Measurements from ENCODE around the gene C1orf174. TPM values are rescaled to one million over a fixed set of nuclear protein-coding genes. Genes with fewer than 3 reads are reported as not detected.

C1orf174 gene
- total RNA-seq, 1 donor = 35.3 TPM

DNA sequence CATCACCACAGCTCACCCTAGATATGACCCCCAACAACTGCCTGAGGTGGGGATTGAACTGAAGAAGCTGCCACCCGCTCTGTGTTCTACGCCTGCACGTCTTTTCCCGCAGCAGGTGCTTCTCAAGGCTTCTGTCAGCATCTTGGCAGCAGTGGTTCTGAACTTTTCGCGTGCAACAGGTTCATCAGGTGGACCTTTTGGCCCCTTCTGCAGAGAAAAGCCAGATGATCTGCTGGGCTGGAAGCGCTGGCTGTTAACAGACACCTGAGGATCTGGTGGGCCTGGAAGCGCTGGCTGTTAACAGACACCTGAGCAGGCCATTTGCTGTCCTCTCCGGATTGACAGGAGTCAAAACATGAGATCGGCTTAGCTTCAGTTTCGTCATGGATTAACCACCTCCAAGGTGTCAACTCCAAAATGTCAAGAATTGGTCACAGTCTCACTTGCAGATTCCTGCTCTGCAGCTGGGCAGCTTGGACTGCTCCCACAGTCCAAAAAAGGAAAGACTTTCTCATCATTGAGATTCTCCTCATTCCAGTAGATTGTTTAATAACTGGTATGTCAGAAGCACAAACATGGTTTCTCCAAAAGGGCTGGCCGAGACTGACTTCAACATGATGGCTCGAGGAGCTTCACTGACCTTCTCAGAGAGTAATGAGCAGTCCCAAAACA is 4.7 kb downstream of the C1orf174 start:
- TF ChIP-seq, protein P1, sequence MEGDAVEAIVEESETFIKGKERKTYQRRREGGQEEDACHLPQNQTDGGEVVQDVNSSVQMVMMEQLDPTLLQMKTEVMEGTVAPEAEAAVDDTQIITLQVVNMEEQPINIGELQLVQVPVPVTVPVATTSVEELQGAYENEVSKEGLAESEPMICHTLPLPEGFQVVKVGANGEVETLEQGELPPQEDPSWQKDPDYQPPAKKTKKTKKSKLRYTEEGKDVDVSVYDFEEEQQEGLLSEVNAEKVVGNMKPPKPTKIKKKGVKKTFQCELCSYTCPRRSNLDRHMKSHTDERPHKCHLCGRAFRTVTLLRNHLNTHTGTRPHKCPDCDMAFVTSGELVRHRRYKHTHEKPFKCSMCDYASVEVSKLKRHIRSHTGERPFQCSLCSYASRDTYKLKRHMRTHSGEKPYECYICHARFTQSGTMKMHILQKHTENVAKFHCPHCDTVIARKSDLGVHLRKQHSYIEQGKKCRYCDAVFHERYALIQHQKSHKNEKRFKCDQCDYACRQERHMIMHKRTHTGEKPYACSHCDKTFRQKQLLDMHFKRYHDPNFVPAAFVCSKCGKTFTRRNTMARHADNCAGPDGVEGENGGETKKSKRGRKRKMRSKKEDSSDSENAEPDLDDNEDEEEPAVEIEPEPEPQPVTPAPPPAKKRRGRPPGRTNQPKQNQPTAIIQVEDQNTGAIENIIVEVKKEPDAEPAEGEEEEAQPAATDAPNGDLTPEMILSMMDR (IDR thresholded peaks at IDR 0.05; ENCODE audit: insufficient read depth, low read length) = no peak
- H3K4me3 ChIP-seq (ENCODE audit: low read depth, low read length) = no peak overlapping the region
- no peak for DNase-seq (ENCODE audit: low read depth)

DNA sequence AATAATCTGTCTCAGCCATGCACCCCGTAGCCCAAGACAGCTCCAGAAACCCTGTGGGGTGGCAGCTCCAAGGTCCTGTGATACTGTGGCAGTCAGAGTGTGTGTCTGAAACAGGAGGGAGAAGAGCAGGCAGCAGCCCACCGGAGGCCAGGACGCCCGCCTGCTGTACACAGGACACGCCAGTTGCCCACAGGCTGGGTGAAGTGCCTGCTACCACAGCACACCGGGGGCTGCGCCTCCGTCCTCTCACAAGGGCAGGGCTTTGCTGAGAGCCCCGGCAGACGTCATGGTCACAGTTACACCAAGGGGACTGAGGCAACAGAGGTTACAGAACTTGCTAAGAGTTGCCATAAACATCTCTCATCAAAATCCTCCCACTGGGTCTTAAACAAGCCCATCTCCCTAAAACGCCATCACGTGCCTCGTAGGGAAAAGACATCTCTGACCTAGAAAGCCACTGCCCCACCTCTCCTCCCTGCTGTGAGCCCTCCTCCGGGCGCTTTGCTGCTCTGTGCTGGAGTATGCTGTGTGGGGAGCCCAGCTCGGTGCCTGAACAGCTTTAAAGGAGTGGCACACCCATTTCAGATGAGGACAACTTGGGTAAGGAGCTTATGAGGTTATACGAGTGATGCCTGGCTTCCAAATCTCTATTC is 5.3 kb downstream of the C1orf174 start:
- TF ChIP-seq, protein P1 (IDR thresholded peaks at IDR 0.05; ENCODE audit: insufficient read depth, low read length) = no peak
- no peak for DNase-seq (ENCODE audit: low read depth)
- no peak overlapping the region for H3K4me3 ChIP-seq (ENCODE audit: low read depth, low read length)

DNA sequence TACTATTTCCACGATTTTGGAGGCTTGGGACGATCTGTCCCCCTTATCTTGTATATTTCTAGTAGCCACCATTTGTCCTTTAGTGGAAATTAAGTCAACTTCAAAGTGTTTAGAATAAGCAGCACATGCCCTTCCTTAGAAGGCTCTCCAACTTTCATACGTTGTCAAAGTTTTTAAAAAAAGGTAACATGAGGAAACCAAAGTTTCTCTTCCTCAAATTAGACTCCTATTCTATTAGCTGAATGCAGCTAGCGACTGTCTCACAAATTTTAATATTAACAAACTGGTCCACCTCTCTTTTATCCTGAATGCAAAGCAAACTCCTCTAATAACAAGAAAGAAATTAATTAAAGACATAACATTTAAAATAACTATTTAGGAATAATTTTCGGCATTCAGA is 6.9 kb downstream of the C1orf174 start:
- no peak overlapping the region for H3K4me3 ChIP-seq (ENCODE audit: low read depth, low read length)
- no peak for DNase-seq (ENCODE audit: low read depth)
- TF ChIP-seq, protein P1 (IDR thresholded peaks at IDR 0.05; ENCODE audit: insufficient read depth, low read length) = no peak

DNA sequence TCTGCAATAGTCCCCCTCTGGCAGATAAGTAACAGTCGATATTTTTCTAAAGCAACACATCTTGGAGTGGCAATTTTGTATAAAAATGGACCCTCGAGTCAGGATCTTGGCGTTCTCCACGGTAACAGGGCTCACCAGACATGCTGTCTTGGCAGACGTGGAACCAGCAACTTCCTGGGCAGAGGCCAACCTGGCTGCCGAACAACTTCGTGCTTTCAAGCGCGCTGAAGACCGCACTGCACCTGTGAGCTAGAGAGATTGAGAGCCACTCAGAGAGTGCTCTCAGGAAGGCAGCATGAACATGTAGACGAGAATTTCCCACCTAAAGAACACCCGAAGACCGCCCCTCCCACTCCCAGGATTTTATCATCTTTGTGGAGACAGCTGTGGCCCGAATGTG is 7.3 kb downstream of the C1orf174 start:
- no peak for DNase-seq (ENCODE audit: low read depth)
- TF ChIP-seq, protein P1 (IDR thresholded peaks at IDR 0.05; ENCODE audit: insufficient read depth, low read length) = no peak

DNA sequence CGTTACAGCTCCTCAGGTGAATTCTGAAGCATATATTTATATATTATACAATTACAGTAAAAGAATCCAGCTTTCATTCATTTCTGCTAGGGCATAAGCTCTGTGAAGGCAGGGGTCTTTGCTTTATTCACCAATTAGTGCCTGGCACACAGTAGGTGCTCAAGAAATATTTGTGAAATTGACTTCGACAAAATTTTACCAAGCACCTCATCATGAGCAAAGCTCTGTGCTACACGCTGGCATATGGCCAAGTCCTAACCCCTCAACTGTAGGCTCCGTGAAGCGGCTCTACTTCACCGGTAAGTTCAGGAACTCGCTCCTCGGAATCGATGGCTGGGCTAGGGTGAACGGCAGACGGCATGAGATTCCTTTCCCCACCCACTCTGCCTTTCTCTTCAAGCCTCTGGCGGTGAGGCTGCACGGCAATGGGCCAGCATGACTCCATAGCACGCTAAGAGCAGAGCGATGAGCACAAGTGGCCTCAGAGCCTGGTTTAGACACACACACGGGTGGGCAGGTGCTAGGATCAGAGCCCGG is 8.7 kb downstream of the C1orf174 start:
- H3K4me3 ChIP-seq (ENCODE audit: low read depth, low read length) = no peak overlapping the region
- TF ChIP-seq, protein P1 (IDR thresholded peaks at IDR 0.05; ENCODE audit: insufficient read depth, low read length) = no peak
- DNase-seq (ENCODE audit: low read depth) = no peak

More for the DNA sequence above, 7.3 kb downstream of the C1orf174 start:
- no peak overlapping the region for H3K4me3 ChIP-seq (ENCODE audit: low read depth, low read length)

DNA sequence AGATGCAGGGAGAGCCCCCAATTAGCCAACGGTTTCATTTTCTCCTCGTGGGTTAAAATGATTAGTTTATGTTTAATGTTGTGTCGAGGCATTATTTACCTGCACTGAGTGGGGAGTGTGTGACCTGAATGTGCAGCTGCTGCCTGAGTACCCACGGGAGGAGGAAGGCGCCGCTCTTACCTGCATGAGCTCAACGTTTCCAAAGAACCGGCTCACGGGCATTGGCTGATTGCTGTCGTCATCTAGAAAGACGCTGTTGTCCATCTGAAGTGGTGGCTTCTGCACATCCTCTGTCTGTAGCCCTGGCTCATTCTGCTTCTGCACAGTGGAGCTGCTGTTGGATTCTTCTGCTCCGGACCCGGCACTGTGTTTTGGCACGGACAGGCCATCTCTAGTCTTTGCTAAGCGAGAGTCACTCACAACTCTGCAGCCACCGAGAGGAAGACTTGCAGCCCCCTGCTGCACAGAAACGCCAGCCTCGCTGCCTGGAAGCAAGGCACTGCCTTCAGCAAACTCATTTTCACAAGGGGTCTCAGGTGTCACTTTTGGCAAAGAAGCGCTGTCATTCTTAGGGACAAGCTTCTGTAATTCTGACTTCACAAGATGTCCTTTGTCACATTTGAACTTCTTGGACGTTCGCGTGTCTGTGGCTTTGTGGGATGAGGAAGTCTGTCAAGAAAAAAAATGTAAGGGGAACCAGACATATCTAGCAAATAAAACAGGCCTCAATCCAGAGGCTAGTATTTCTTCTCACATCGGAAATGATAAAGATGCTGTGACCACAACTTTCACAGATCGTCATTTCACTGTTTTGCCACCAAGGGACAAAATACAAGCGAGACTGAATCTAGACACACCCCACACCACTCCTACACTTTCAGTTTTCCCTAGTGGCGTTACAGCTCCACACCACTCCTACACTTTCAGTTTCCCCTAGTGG is 9.4 kb downstream of the C1orf174 start:
- no peak overlapping the region for H3K4me3 ChIP-seq (ENCODE audit: low read depth, low read length)
- DNase-seq (ENCODE audit: low read depth) = no peak
- TF ChIP-seq, protein P1 (IDR thresholded peaks at IDR 0.05; ENCODE audit: insufficient read depth, low read length) = no peak
